GM12891 (cell line): Measurements from ENCODE around the gene HEY2.

Experiments used
- PAX5 ChIP-seq: IDR thresholded peaks from 2 replicates; pipeline ENCODE4 v1.6.1; 2011; ENCODE audit warnings: low read length, moderate library complexity, mild to moderate bottlenecking; ENCODE audit not compliant: insufficient read depth, severe bottlenecking
- POLR2A ChIP-seq: IDR thresholded peaks from 2 replicates; pipeline ENCODE4 v1.6.1; 2011; ENCODE audit warnings: low read depth, low read length, control low read depth
- POLR2AphosphoS5 ChIP-seq: IDR thresholded peaks from 2 replicates; pipeline ENCODE4 v1.6.1; 2011; ENCODE audit warnings: low read depth, low read length, control low read depth
- POU2F2 ChIP-seq: IDR thresholded peaks from 2 replicates; pipeline ENCODE4 v1.6.1; 2011; ENCODE audit warnings: low read depth, mild to moderate bottlenecking, control low read depth, low read length, moderate library complexity
- SPI1 ChIP-seq: IDR thresholded peaks from 2 replicates; pipeline ENCODE4 v1.6.1; 2011; ENCODE audit warnings: low read depth, low read length, control low read depth
- TAF1 ChIP-seq: IDR thresholded peaks from 2 replicates; pipeline ENCODE4 v1.6.1; 2011; ENCODE audit warnings: low read depth, low read length, control low read depth

DNA sequence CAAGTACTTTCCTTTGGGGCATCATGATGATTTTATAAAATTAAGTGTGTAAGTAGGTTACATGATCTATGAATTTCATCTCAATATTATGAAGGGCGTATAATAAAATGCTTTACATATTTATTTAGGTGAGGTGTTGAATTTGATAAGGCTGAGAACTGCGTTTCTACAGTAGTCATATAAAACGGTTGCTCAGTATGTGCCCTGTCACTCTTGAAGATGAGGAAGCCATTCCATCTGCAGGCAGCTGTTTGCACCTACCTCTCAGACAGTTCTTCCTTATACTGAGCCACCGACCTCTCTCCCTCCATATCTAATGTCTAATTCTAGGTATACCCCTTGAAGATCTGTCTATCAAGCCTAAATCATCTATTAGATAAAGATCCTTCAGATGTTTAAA lies 57.4 kb downstream of the HEY2 start:
- TF ChIP-seq POLR2A, result no peak
- TF ChIP-seq POLR2AphosphoS5, result no peak
- TF ChIP-seq SPI1, result no peak
- no peak for TF ChIP-seq PAX5
- no peak for TF ChIP-seq TAF1
- TF ChIP-seq POU2F2, result no peak
